Measurements from ENCODE around the gene YEATS2.

Gene YEATS2

DNA sequence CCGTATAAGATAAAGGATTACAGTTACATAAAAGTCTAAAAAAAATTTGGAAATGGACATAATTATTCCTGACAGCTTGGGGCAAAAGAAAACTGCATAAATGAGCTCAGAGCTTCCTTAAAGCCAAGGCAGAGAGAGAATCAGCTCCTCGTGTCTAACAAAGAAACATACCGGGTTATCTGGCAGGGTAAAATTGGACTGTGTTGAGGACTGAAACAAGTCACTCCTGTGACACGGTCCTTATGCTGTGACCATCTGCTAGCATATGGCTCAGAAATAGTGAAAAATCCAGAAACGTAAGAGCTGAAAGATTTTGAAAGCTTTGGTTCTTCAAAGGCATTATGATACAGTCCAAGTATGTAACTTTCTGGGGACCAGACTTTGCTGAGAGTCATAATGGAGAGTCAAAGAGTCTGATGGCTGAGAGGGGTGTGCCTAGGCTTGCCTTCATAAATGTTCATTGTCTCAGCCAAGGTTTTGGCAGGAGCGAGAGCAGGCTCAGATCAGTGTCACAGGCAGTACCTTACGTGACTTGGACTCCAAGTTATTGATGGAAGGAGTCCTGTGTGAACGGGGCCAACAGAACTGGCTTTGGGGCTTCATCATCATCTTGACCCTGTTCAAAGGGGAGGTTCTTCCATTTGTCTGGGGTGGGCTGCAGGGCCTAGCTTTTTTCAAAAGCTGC lies 115.3 kb downstream of the YEATS2 start:
- no peak for DNase-seq (ENCODE audit: low read depth in 2 of 2)

DNA sequence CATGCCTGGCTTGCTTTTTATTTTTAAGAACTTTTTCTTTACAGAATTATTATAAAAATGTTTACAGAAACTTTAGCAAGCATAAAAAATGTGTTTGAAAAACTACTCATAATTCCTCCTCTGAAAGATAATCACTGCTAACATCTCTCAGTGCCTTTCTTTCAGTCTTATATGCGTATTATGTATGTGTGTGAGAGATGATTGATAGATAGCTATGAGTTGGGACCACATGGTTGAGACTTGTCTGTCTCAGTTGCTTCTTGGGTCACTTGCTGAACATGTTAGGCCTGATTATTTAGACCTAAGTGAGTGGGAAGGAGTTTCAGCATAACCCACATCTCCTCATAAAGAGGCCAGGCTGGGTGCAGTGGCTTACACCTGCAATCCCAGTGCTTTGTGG lies 116.6 kb downstream of the YEATS2 start:
- no peak for DNase-seq (ENCODE audit: low read depth in 2 of 2)

- DNase-seq (ENCODE audit: low read depth in 2 of 2) = no peak
Observed at GRCh38 chr3:183815563-183815940, 118.0 kb downstream of the YEATS2 start.

DNA sequence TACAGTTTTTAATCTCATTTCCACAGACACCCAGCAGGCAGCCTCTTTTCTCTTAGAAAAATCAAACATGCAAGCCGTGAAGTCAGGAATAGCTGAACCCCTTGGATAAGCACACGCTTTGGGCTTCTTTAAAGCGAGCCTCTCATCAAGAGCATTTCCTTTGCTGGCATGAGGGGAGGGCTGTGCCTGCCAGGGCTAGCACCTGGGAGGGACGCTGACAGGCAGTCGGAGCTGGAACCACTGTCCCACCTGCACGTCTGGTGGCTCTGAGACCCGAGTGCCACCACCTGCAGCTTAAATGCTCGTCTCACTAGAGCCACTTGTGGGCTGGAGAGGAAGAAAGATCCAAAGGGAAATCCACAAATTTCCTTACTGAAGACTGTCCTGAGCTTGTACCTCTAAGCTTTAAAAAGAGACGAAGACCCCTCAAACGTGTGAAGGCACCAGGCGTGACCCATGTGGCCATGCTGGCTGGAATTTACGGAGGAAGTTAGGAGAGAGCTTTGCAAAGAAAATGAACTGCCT lies 118.4 kb downstream of the YEATS2 start:
- DNase-seq (ENCODE audit: low read depth in 2 of 2) = no peak

DNA sequence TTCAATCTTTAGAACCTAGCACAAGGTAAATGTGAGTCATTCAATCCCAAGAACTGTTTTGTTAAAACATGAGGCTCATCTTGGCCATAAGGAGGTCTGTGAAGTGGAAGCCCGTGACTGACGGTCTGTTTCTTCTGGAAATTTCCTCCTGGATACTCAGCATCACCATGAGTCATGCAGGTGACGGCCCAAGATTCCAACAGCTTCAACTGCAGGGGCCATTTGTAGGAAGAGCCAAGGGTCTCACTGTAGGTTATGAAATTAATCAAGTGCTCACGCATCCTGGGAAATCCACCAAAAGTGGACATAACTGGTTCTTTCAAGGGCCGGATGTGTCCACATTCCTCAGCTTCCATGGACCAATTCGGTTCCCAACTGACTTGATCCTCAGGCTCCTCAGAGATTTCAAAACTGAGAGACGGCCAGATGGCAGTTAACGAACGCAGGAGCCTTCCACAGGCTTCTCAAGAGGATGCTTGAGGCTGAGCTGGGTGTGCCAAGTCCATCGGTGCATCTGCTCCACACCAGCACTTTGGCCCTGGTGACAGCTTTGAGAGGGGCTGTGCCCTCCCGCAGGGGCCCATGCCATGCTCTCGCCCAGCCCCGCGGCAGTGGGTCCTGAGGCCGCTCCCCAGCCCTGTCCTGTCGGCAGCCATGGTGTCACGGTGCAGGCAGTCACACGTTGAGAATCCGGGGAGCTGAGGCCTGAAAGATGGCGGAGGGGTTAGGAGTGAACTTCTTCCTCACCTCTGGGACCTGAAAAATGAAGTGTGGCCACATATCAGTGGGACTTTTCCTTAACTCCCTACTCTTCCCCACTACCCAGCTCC lies 119.3 kb downstream of the YEATS2 start:
- DNase-seq (ENCODE audit: low read depth in 2 of 2) = no peak

DNA sequence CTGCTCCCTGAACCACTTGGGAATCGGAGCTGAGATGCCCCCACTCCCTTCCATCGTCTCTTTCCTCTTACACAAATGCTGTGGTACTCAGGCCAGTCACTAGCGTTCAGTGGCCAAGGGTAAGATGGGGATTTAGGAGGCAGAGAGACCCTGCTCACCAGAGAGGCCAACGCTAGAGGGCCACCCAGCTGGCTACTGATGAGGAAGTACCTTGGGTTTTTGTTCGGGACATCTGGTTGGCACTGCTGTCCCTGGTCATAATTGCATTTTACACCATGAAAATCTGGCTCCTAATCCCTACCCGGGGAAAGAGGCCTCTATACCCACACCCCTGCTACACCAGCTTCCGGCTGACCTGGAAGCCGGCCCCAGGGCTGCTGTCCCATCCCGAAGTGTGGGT lies 120.0 kb downstream of the YEATS2 start:
- no peak for DNase-seq (ENCODE audit: low read depth in 2 of 2)

- DNase-seq (ENCODE audit: low read depth in 2 of 2) = no peak
Observed at GRCh38 chr3:183818041-183818620, 120.5 kb downstream of the YEATS2 start.

- no peak for DNase-seq (ENCODE audit: low read depth in 2 of 2)
Observed at GRCh38 chr3:183818706-183819624, 121.4 kb downstream of the YEATS2 start.

DNA sequence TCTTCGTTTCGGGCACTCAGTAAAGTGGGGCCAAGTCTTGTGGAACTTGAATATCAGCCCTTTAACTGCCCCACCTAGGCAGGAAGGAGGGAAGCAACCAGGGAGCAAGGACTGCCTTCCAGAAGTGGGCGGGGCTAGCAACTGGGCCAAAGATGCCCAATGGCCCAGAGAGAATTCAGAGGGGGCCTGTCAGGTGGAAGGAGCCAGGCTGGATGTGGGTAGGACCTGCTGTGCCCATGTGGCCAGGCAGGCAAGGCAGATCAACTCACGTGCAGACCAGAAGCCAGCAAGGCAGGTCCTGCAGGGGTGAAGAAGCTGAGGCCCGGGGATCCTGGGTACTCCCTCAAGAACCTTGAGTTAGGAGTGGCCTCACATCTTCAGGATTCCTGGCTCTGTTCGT lies 122.2 kb downstream of the YEATS2 start:
- DNase-seq (ENCODE audit: low read depth in 2 of 2) = no peak

- DNase-seq (ENCODE audit: low read depth in 2 of 2) = no peak
Observed at GRCh38 chr3:183822631-183823030, 125.0 kb downstream of the YEATS2 start.

DNA sequence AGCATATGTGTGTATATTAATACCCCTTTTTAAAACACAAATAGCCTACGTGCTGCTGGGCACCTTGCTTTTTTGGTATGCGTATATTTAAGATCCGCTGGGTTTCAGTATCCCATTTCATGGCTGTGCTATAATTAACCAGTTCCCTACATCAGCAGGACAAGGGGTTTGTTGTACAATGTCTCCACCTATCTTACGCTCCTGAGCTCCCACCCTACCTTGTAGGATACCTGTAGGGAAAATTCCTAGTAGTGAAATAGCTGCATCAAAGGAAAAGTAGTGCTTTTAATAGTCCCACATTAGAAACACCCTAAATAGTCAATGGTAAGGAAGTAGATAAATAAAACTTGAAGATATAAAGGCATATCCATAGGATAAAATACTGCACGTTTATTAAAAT lies 126.4 kb downstream of the YEATS2 start:
- no peak for DNase-seq (ENCODE audit: low read depth in 2 of 2)

GRCh38 chr3:183824761-183825455 lies 127.3 kb downstream of the YEATS2 start:
- no peak for DNase-seq (ENCODE audit: low read depth in 2 of 2)

GRCh38 chr3:183825456-183826161 lies 128.0 kb downstream of the YEATS2 start, which contains the start of gene MAP6D1:
MAP6D1 (minus strand) TSS chr3:183825577; CDS start chr3:183825547, 30 bp downstream.
- peak in 1 of 2 donors; percentile 21 for DNase-seq (ENCODE audit: low read depth in 2 of 2)

DNA sequence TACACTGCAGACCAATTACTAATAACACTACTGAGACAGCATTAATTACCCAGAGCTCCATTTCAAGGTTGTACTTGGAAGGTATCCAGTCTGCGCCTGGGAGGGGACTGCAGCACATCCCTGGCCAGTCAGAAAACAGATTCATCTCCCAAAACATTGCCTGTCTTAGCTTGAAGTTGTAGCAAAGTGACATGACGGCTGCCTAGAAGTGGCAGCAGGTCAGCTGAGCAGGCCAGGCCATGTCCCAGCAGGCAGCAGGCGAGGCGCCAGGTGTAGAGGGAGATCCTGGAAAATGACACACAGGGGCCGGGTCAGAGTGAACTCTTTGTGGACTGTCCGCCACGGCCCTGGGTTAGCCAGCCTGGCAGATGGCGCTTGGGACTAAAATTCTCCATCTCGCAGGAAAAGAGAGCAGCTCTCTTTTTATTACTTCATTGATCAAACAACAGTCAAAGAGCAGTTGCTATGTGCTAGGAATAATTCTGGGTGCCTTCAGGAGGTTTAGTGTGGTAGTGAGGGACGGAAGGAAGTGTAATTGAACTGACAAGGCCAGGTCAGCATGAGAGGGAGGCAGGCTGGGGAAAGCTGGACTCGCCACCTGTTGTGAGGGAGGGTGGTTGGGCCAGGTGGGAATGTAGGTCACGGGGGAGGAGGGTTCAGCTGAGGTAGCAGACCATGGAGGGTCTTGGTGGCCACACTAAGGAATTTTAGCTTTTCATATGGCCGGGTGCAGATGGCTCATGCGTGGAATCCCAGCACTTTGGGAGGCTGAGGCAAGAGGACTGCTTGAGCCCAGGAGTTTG lies 129.1 kb downstream of the YEATS2 start:
- no peak for DNase-seq (ENCODE audit: low read depth in 2 of 2)

DNA sequence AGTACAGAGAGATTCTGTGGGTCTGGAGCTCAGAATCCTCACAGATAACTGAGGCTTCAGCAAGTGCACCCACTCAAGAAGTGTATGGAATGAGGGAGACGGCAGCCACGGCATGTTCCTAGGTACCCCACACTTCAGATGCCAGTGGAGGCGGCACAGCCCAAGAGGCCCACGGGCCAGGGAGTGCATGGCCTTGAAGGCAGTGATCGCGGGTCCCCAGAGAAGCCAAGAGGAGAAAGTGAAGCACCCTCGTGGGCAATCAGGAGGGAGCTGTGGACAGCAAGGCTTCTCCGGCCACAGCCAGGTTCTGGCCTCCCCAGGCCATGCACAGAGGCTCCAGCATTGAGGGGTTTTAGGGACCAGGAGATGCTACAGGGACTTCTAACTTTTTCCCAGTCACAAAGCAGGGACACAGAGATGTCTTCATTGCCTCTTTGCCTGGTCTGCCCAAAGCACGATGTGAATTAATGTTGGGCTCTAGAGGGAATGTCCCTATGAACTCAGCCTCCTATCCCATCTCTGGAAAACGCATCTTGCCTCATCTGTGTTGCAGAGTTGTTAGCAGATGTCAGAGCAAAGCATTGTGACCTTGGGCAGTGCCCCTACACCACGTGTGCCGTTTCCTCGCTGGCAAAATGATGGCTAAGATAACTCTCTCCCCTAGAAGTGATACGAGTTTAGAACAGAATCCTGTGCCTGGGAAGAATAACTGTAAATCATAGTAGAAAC lies 130.4 kb downstream of the YEATS2 start:
- no peak for DNase-seq (ENCODE audit: low read depth in 2 of 2)

- no peak for DNase-seq (ENCODE audit: low read depth in 2 of 2)
Observed at GRCh38 chr3:183828538-183828870, 130.9 kb downstream of the YEATS2 start.

DNA sequence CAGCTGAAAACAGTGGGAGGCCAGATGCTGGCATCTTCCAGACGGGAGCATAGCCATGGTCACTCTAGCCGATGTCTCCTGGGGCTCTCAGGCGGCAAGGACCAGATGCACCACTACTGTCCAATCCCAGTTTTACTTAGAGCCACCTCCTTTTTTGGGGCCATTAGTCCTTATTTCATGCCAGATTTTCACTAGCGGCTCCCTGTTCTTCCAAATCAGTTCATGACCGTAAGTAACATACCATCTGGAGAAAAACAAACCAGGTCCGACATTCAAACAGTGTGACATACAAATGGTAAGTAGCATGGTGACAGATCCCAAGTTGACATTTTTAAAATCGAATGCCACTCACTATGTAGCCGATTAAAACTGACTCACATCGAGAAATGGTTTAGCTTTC lies 131.9 kb downstream of the YEATS2 start:
- no peak for DNase-seq (ENCODE audit: low read depth in 2 of 2)

- no peak for DNase-seq (ENCODE audit: low read depth in 2 of 2)
Observed at GRCh38 chr3:183830187-183830586, 132.6 kb downstream of the YEATS2 start.

GRCh38 chr3:183833516-183833915 lies 135.9 kb downstream of the YEATS2 start:
- DNase-seq (ENCODE audit: low read depth in 2 of 2) = no peak

Data from stimulated activated CD4-positive, alpha-beta T cell treated with anti-CD3 and anti-CD28 coated beads, Interleukin-1b, Interleukin-23, amount 100 ng/mL, for 1 hour (primary cell).